Liver (tissue), 9 donors: ENCODE measurements around the gene AAK1. TPM values are rescaled to one million over a fixed set of nuclear protein-coding genes. Genes with fewer than 3 reads are reported as not detected.

Source experiments
- DNase-seq: peaks from one replicate; pipeline ENCODE4 v3.0.0-alpha.2; 2017; ENCODE audit warnings: low spot score
- H3K27ac ChIP-seq, 2 donors: one replicate each; pipeline ENCODE4 v1.7.0; 2013; ENCODE audit warnings: inconsistent platforms in 2 of 2, low read length in 2 of 2, control low read depth in 1 of 2, low read depth in 1 of 2, mild to moderate bottlenecking in 1 of 2
- H3K27me3 ChIP-seq, 4 donors: one replicate each; pipeline versions ENCODE4 v1.6.1 to v1.7.0; 2013; ENCODE audit warnings: low read length in 3 of 4, inconsistent platforms in 1 of 4, mild to moderate bottlenecking in 1 of 4, moderate library complexity in 1 of 4; ENCODE audit not compliant: control insufficient read depth in 4 of 4, insufficient read depth in 4 of 4
- H3K36me3 ChIP-seq, 4 donors: one replicate each; pipeline versions ENCODE4 v1.6.1 to v1.7.0; 2013; ENCODE audit warnings: low read length in 3 of 4, mild to moderate bottlenecking in 3 of 4, low read depth in 1 of 4, moderate library complexity in 1 of 4; ENCODE audit not compliant: control insufficient read depth in 4 of 4, insufficient read depth in 3 of 4
- H3K4me1 ChIP-seq, 4 donors: one replicate each; pipeline versions ENCODE4 v1.6.1 to v1.7.0; 2013; ENCODE audit warnings: low read length in 3 of 4, mild to moderate bottlenecking in 3 of 4, moderate library complexity in 1 of 4; ENCODE audit not compliant: control insufficient read depth in 4 of 4, insufficient read depth in 4 of 4
- H3K4me3 ChIP-seq, 3 donors: one replicate each; pipeline versions ENCODE4 v1.6.1 to v1.7.0; 2013; ENCODE audit warnings: low read length in 3 of 3, control low read depth in 1 of 3, low read depth in 1 of 3, mild to moderate bottlenecking in 1 of 3
- H3K9ac ChIP-seq, 2 donors: one replicate each; pipeline ENCODE4 v1.7.0; 2013; ENCODE audit warnings: low read length in 2 of 2, mild to moderate bottlenecking in 2 of 2, moderate library complexity in 2 of 2, control low read depth in 1 of 2, low read depth in 1 of 2
- H3K9me3 ChIP-seq, 4 donors: one replicate each; pipeline versions ENCODE4 v1.6.1 to v1.7.0; 2013; ENCODE audit warnings: low read length in 3 of 4; ENCODE audit not compliant: control insufficient read depth in 4 of 4
- ATF3 ChIP-seq: IDR thresholded peaks from 2 replicates; pipeline ENCODE4 v1.6.1; 2016; ENCODE audit warnings: antibody characterized with exemption
- EGR1 ChIP-seq, 2 donors: IDR thresholded peaks; 2 replicates each; pipeline ENCODE4 v1.6.1; 2016 to 2018; ENCODE audit warnings: antibody characterized with exemption in 2 of 2, low read depth in 2 of 2
- FOXA1 ChIP-seq: IDR thresholded peaks from 2 replicates; pipeline ENCODE4 v1.6.1; 2016; ENCODE audit warnings: antibody characterized with exemption
- GABPA ChIP-seq, 2 donors: IDR thresholded peaks in 1 of 2; conservative IDR thresholded peaks in 1 of 2; 2 replicates each; pipeline ENCODE4 v1.6.1; 2016; ENCODE audit warnings: antibody characterized with exemption in 2 of 2, mild to moderate bottlenecking in 1 of 2, moderate library complexity in 1 of 2
- HNF4A ChIP-seq, 2 donors: conservative IDR thresholded peaks; 2 replicates each; pipeline ENCODE4 v1.6.1; 2016; ENCODE audit warnings: antibody characterized with exemption in 2 of 2, mild to moderate bottlenecking in 2 of 2
- HNF4G ChIP-seq: IDR thresholded peaks from 2 replicates; pipeline ENCODE4 v1.6.1; 2016; ENCODE audit warnings: antibody characterized with exemption
- MAX ChIP-seq: IDR thresholded peaks from 2 replicates; pipeline ENCODE4 v1.6.1; 2016; ENCODE audit warnings: antibody characterized with exemption
- REST ChIP-seq: IDR thresholded peaks from 2 replicates; pipeline ENCODE4 v1.6.1; 2016; ENCODE audit warnings: antibody characterized with exemption, mild to moderate bottlenecking
- RXRA ChIP-seq, 2 donors: IDR thresholded peaks; 2 replicates each; pipeline ENCODE4 v1.6.1; 2017 to 2018; ENCODE audit warnings: antibody characterized with exemption in 2 of 2, mild to moderate bottlenecking in 1 of 2
- TAF1 ChIP-seq: conservative IDR thresholded peaks from 2 replicates; pipeline ENCODE4 v1.6.1; 2016; ENCODE audit warnings: antibody characterized with exemption, mild to moderate bottlenecking
- YY1 ChIP-seq: IDR thresholded peaks from 2 replicates; pipeline ENCODE4 v1.6.1; 2016; ENCODE audit warnings: antibody characterized with exemption, mild to moderate bottlenecking
- ZBTB33 ChIP-seq: IDR thresholded peaks from 2 replicates; pipeline ENCODE4 v1.6.1; 2016; ENCODE audit warnings: antibody characterized with exemption
- WGBS: extraction: QIAGEN DNeasy Blood & Tissue Kit; methylation state at CpG from one replicate; pipeline ENCODE4 v1.1.7; 2013; 5-methylcytosine and 5-hydroxymethylcytosine counted together
- polyA plus RNA-seq, 2 donors: library from polyadenylated mRNA; stranded (reverse) in 1 of 2; unstranded in 1 of 2; fragments of 200-250 nt in 1 of 2; fragments of >200 nt in 1 of 2; fragmentation: Nextera tagmentation in 1 of 2; extraction: Ambion mirVana in 1 of 2; gene quantifications; one replicate each; pipeline versions ENCODE4 v1.2.1 to v1.2.3, GENCODE V29; 2013 to 2015
- total RNA-seq, 2 donors: library from RNA; depleted of rRNA; stranded (reverse); fragments of >200 nt; gene quantifications; one replicate each; pipeline ENCODE4 v1.2.3, GENCODE V29; 2014
- donor health status: healthy.
- donor health status: healthy.
- donor health status: healthy.
- donor health status: healthy.
- donor health status: healthy.

AAK1 gene
- total and polyA plus RNA-seq, 4 donors = 3.9 to 14.3 (median 11.3) TPM

GRCh38 chr2:69603146-69603743, 40.3 kb downstream of the AAK1 start (continued):
- TF ChIP-seq REST (no peak), YY1 (no peak), MAX (no peak), GABPA (IDR thresholded peaks at IDR 0.05 in 1 of 2, conservative IDR thresholded peaks at IDR 0.05 in 1 of 2) (no peak), HNF4A (conservative IDR thresholded peaks at IDR 0.05) (no peak), RXRA (IDR thresholded peaks at IDR 0.05) (no peak), TAF1 (no peak), EGR1 (IDR thresholded peaks at IDR 0.05; ENCODE audit: low read depth in 2 of 2) (no peak), ATF3 (no peak)

- Histone ChIP-seq H3K27me3 (no peaks in the 10 kb centered on the region), H3K36me3 (no peaks in the 10 kb centered on the region), H3K9ac (no peak overlapping the region), H3K27ac (no peak overlapping the region), H3K4me1 (no peaks in the 10 kb centered on the region), H3K4me3 (no peak overlapping the region), H3K9me3 (no peaks in the 10 kb centered on the region)
- DNase-seq = no peak
- TF ChIP-seq HNF4G = no peak
- WGBS = 85% methylated on average over 2 of the region's 2 CpGs
These were observed 42.3 kb downstream of the AAK1 start for GRCh38 chr2:69601179-69601612.

GRCh38 chr2:69600425-69600824, 43.1 kb downstream of the AAK1 start:
- Histone ChIP-seq H3K9me3 (no peaks in the 10 kb centered on the region), H3K9ac (no peak overlapping the region), H3K36me3 (no peaks in the 10 kb centered on the region), H3K27ac (no peak overlapping the region), H3K4me3 (no peak overlapping the region), H3K4me1 (no peaks in the 10 kb centered on the region), H3K27me3 (no peaks in the 10 kb centered on the region)
- 92% methylated on average over 4 of the region's 4 CpGs for WGBS
- no peak for TF ChIP-seq MAX
- no peak for TF ChIP-seq HNF4A (conservative IDR thresholded peaks at IDR 0.05)
- no peak for TF ChIP-seq YY1
- TF ChIP-seq ATF3 = no peak
- no peak for TF ChIP-seq FOXA1
- no peak for TF ChIP-seq TAF1
- TF ChIP-seq ZBTB33 = no peak
- DNase-seq = no peak
